CD14-positive monocyte (primary cell): ENCODE measurements around the gene ACER1. TPM values are rescaled to one million over a fixed set of nuclear protein-coding genes. Genes with fewer than 3 reads are reported as not detected.

ENCODE experiments used
- DNase-seq, 3 donors: peaks; one replicate each; pipeline ENCODE4 v3.0.0-alpha.2; 2011 to 2022
- H2AFZ ChIP-seq: 2 replicates; pipeline ENCODE4 v1.6.0; 2012; ENCODE audit warnings: mild to moderate bottlenecking, low read depth, low read length, inconsistent platforms; ENCODE audit not compliant: insufficient read depth, poor library complexity, severe bottlenecking
- H3K27ac ChIP-seq, 2 donors: 1 replicate in 1 of 2; 2 replicates in 1 of 2; pipeline ENCODE4 v1.5.1; 2012 to 2013; ENCODE audit warnings: low read length in 2 of 2, control low read depth in 1 of 2, inconsistent platforms in 1 of 2, low read depth in 1 of 2, mild to moderate bottlenecking in 1 of 2
- H3K27me3 ChIP-seq, 2 donors: one replicate each; pipeline versions ENCODE4 v1.6.0 to v1.6.1; 2011 to 2013; ENCODE audit warnings: low read length in 2 of 2; ENCODE audit not compliant: control insufficient read depth in 2 of 2, insufficient read depth in 2 of 2
- H3K36me3 ChIP-seq, 2 donors: replicated peaks in 1 of 2; 1 replicate in 1 of 2; 2 replicates in 1 of 2; pipeline versions ENCODE4 v1.5.1 to v1.6.1; 2012 to 2013; ENCODE audit warnings: low read length in 2 of 2, control low read depth in 1 of 2, inconsistent platforms in 1 of 2, mild to moderate bottlenecking in 1 of 2; ENCODE audit not compliant: insufficient read depth in 2 of 2, control insufficient read depth in 1 of 2
- H3K4me1 ChIP-seq, 2 donors: 1 replicate in 1 of 2; 2 replicates in 1 of 2; pipeline versions ENCODE4 v1.5.1 to v1.6.1; 2012 to 2013; ENCODE audit warnings: low read length in 2 of 2, control low read depth in 1 of 2, inconsistent platforms in 1 of 2, mild to moderate bottlenecking in 1 of 2, moderate library complexity in 1 of 2; ENCODE audit not compliant: insufficient read depth in 2 of 2, control insufficient read depth in 1 of 2
- H3K4me2 ChIP-seq: replicated peaks from 2 replicates; pipeline ENCODE3; 2012; ENCODE audit warnings: low read length, moderate library complexity, mild to moderate bottlenecking; ENCODE audit not compliant: poor library complexity, severe bottlenecking; ENCODE audit errors: extremely low read depth
- H3K4me3 ChIP-seq, 3 experiments: fragments of 200-600 bp in 1 of 3; sonication (generic) in 1 of 3; replicated peaks in 1 of 3; 1 replicate in 2 of 3; 2 replicates in 1 of 3; pipeline ENCODE4 v1.5.1; 2011 to 2013; ENCODE audit warnings: low read length in 3 of 3, mild to moderate bottlenecking in 3 of 3, control low read depth in 2 of 3, low read depth in 2 of 3, inconsistent platforms in 1 of 3, moderate library complexity in 1 of 3
- H3K79me2 ChIP-seq: 2 replicates; pipeline ENCODE4 v1.6.0; 2012; ENCODE audit warnings: mild to moderate bottlenecking, control low read depth, inconsistent platforms, low read length, moderate library complexity; ENCODE audit not compliant: insufficient read depth
- H3K9ac ChIP-seq: 2 replicates; pipeline ENCODE4 v1.6.0; 2017; ENCODE audit warnings: low read length, mild to moderate bottlenecking; ENCODE audit not compliant: insufficient read depth, poor library complexity, severe bottlenecking
- H3K9me3 ChIP-seq, 2 donors: replicated peaks in 1 of 2; 1 replicate in 1 of 2; 2 replicates in 1 of 2; pipeline versions ENCODE4 v1.5.1 to v1.6.1; 2012 to 2013; ENCODE audit warnings: low read length in 2 of 2, control low read depth in 1 of 2; ENCODE audit not compliant: control insufficient read depth in 1 of 2, insufficient read depth in 1 of 2
- H4K20me1 ChIP-seq: 2 replicates; pipeline ENCODE4 v1.6.0; 2012; ENCODE audit warnings: mild to moderate bottlenecking, low read length, control low read depth, moderate library complexity; ENCODE audit not compliant: insufficient read depth
- H3K27ac Mint-ChIP-seq, 7 donors: one replicate each; pipeline ENCODE4 v1.8.0; 2020; ENCODE audit warnings: mild to moderate bottlenecking in 7 of 7, mixed read lengths in 7 of 7, moderate library complexity in 6 of 7, inconsistent platforms in 2 of 7
- H3K27me3 Mint-ChIP-seq, 3 donors: one replicate each; pipeline ENCODE4 v1.8.0; 2021 to 2022; ENCODE audit warnings: low read depth in 3 of 3, mild to moderate bottlenecking in 3 of 3, mixed read lengths in 3 of 3, moderate library complexity in 3 of 3, inconsistent platforms in 1 of 3
- H3K36me3 Mint-ChIP-seq, 2 donors: one replicate each; pipeline ENCODE4 v1.8.0; 2020; ENCODE audit warnings: mixed read lengths in 2 of 2, inconsistent platforms in 1 of 2, mild to moderate bottlenecking in 1 of 2
- H3K4me1 Mint-ChIP-seq: one replicate; pipeline ENCODE4 v1.8.0; 2020; ENCODE audit warnings: mild to moderate bottlenecking, mixed read lengths
- H3K4me3 Mint-ChIP-seq, 2 donors: one replicate each; pipeline ENCODE4 v1.8.0; 2020; ENCODE audit warnings: mild to moderate bottlenecking in 2 of 2, mixed read lengths in 2 of 2, moderate library complexity in 1 of 2
- H3K9me3 Mint-ChIP-seq, 7 donors: one replicate each; pipeline ENCODE4 v1.8.0; 2020 to 2022; ENCODE audit warnings: mixed read lengths in 7 of 7, mild to moderate bottlenecking in 6 of 7, moderate library complexity in 6 of 7, inconsistent platforms in 2 of 7
- CTCF ChIP-seq: fragments of 200-600 bp; IDR thresholded peaks from one replicate; pipeline ENCODE4 v1.8.0; 2022; ENCODE audit warnings: antibody characterized with exemption, mild to moderate bottlenecking
- WGBS: methylation state at CpG from one replicate; pipeline ENCODE4 v1.1.5; 2013; ENCODE audit warnings: missing lambda C conversion rate; ENCODE audit not compliant: insufficient coverage; 5-methylcytosine and 5-hydroxymethylcytosine counted together
- intact Hi-C, 2 donors: fragments of 100-400 bp; cut with micrococcal nuclease; formaldehyde crosslinking; loops; one replicate each; pipeline versions ENCODE4 v1.15.0 to v1.15.1; 2023
- polyA minus RNA-seq: library from RNA; depleted of rRNA, polyadenylated mRNA; stranded (reverse); fragments of >200 nt; gene quantifications from 2 replicates; pipeline ENCODE4 v1.2.3, GENCODE V29; 2012
- polyA plus RNA-seq, 3 donors: library from polyadenylated mRNA; depleted of rRNA in 1 of 3; unstranded in 2 of 3; stranded (reverse) in 1 of 3; fragments of 300-500 nt in 2 of 3; fragments of >200 nt in 1 of 3; fragmentation: Illumina TruSeq in 2 of 3; gene quantifications; 1 replicate in 2 of 3; 2 replicates in 1 of 3; pipeline ENCODE4 v1.2.3, GENCODE V29; 2012 to 2021
- total RNA-seq, 12 experiments: library from RNA in 1 of 12; stranded (reverse) in 1 of 12; fragments of 120-200 nt in 1 of 12; gene quantifications; one replicate each; pipeline ENCODE4 v1.2.4 and lab custom pipeline; 2013 to 2026; ENCODE audit warnings: mixed read lengths in 6 of 12, inconsistent platforms in 1 of 12

The ACER1 gene, protein sequence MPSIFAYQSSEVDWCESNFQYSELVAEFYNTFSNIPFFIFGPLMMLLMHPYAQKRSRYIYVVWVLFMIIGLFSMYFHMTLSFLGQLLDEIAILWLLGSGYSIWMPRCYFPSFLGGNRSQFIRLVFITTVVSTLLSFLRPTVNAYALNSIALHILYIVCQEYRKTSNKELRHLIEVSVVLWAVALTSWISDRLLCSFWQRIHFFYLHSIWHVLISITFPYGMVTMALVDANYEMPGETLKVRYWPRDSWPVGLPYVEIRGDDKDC
- total RNA-seq (2013): not detected
- polyA plus RNA-seq (not detected), polyA minus RNA-seq (not detected in 2 replicates), total RNA-seq (lab: John Stamatoyannopoulos, UW) (0 to 0.30 (median 0) reads per million in 11 experiments)

DNA sequence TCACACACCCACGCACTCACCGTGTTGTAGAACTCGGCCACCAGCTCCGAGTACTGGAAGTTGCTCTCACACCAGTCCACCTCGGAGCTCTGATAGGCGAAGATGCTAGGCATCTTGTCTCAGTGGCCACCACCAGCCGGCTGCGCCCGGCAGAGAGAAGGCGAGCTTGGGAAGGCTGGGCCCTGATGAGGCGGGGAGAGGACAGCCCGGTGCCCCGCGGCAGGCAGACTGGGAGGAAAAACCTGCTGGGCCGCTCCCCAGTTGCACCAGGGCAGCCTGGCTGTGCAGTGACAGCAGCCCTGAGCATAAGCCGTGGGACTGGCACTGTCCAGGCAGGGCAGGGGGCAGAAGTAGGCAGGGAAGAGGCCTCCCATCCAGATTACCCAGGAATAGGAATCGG, at the start of gene ACER1:
Gene ACER1 (minus strand): TSS at position 174 of the 400 bp plus-strand sequence. CDS start 61 bp downstream, at position 113.
- Histone ChIP-seq H3K36me3 (no peaks in the 10 kb centered on the region), H3K9ac (no peak within 1 kb of the TSS), H2AFZ (no peak within 1 kb of the TSS), H3K27me3 (no peaks in the 10 kb centered on the region), H3K9me3 (no peaks in the 10 kb centered on the region), H3K4me1 (no peaks in the 10 kb centered on the region), H3K79me2 (no peaks in the 10 kb centered on the region), H3K27ac (no peak within 1 kb of the TSS), H3K4me3 (no peak within 1 kb of the TSS), H4K20me1 (no peaks in the 10 kb centered on the region), H3K4me2 (no peak within 1 kb of the TSS)
- no peaks in the 10 kb centered on the region for H3K4me1 Mint-ChIP-seq
- no peak within 1 kb of the TSS for H3K4me3 Mint-ChIP-seq
- TF ChIP-seq CTCF: no peak
- H3K27me3 Mint-ChIP-seq: peaks cover 0 to 4% (median 3%) of the 10 kb centered on the region in 3 donors
- no peaks in the 10 kb centered on the region for H3K36me3 Mint-ChIP-seq
- DNase-seq: no peak
- intact Hi-C loops: no loop called here
- WGBS: 93% methylated on average over 16 of the region's 17 CpGs
- H3K27ac Mint-ChIP-seq: no peak within 1 kb of the TSS
- no peaks in the 10 kb centered on the region for H3K9me3 Mint-ChIP-seq

GRCh38 chr19:6383188-6383587, 49.8 kb upstream of the ACER1 start:
- no peaks in the 10 kb centered on the region for H3K4me1 Mint-ChIP-seq
- Histone ChIP-seq H3K4me3 (no peak overlapping the region), H3K27me3 (no peaks in the 10 kb centered on the region), H3K27ac (no peak overlapping the region), H4K20me1 (no peaks in the 10 kb centered on the region), H3K4me1 (no peaks in the 10 kb centered on the region), H3K36me3 (peaks cover 80 to 98% of the 10 kb centered on the region in 2 donors), H2AFZ (no peak overlapping the region), H3K4me2 (no peak overlapping the region), H3K9ac (no peak overlapping the region), H3K9me3 (no peaks in the 10 kb centered on the region), H3K79me2 (peaks cover 4% of the 10 kb centered on the region)
- 95% methylated on average over 17 of the region's 19 CpGs for WGBS
- H3K9me3 Mint-ChIP-seq: peaks cover 0 to 12% (median 3%) of the 10 kb centered on the region in 7 donors
- peaks cover 72 to 98% of the 10 kb centered on the region in 2 donors for H3K36me3 Mint-ChIP-seq
- no peak for TF ChIP-seq CTCF
- no peaks in the 10 kb centered on the region for H3K27me3 Mint-ChIP-seq
- intact Hi-C loops: no loop called here
- DNase-seq: no peak
- H3K27ac Mint-ChIP-seq: peak overlapping the region in 1 of 7 donors; percentile 54
- no peak overlapping the region for H3K4me3 Mint-ChIP-seq
